Measurements from ENCODE around the gene CWH43. TPM values are rescaled to one million over a fixed set of nuclear protein-coding genes. Genes with fewer than 3 reads are reported as not detected.
"Not testable (repeated sequence)": the region's sequence is repeated elsewhere in the genome, so short reads cannot be mapped to it uniquely, and the experiment has no call there.

The CWH43 gene
- total RNA-seq, 2 donors from 2014 or later = not detected

- ATAC-seq (replicated peaks) = no peak
- Mint-ChIP-seq H3K4me3 (no peak overlapping the region), H3K4me1 (no peaks in the 10 kb centered on the region), H3K9me3 (peaks cover 3% of the 10 kb centered on the region), H3K27me3 (peaks cover 16% of the 10 kb centered on the region), H3K36me3 (ENCODE audit: low read depth) (no peaks in the 10 kb centered on the region), H3K27ac (no peak overlapping the region)
These were observed 11.9 kb downstream of the CWH43 start for GRCh38 chr4:48997962-48998361.

GRCh38 chr4:48998440-48998839 lies 12.4 kb downstream of the CWH43 start:
- Mint-ChIP-seq H3K4me3 (no peak overlapping the region), H3K27me3 (peaks cover 16% of the 10 kb centered on the region), H3K27ac (no peak overlapping the region), H3K9me3 (peaks cover 3% of the 10 kb centered on the region), H3K4me1 (no peaks in the 10 kb centered on the region), H3K36me3 (ENCODE audit: low read depth) (no peaks in the 10 kb centered on the region)
- ATAC-seq (replicated peaks) = no peak

DNA sequence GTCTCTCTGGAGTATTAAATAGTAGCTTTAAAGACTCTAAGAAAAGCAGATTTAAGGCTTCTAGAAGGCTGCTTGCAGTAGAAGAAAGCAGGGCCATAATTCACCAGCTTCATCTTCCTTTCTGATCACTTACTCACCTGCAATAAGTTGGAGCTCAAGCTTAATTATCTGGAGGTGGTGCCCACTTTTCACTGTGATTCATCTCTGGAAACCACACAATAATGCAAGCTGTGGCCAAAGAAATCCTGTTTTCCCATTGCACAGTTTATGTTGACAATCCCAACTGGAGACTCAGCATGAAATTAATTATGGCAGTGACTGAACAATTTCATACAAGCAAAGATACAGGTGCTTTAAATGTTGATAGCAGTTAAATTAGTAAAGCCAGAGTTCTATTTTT lies 14.7 kb downstream of the CWH43 start:
- H3K4me1 Mint-ChIP-seq = no peaks in the 10 kb centered on the region
- no peak overlapping the region for H3K27ac Mint-ChIP-seq
- H3K27me3 Mint-ChIP-seq = peaks cover 16% of the 10 kb centered on the region
- no peaks in the 10 kb centered on the region for H3K36me3 Mint-ChIP-seq (ENCODE audit: low read depth)
- no peak for ATAC-seq (replicated peaks)
- no peak overlapping the region for H3K4me3 Mint-ChIP-seq
- H3K9me3 Mint-ChIP-seq = peaks cover 3% of the 10 kb centered on the region

DNA sequence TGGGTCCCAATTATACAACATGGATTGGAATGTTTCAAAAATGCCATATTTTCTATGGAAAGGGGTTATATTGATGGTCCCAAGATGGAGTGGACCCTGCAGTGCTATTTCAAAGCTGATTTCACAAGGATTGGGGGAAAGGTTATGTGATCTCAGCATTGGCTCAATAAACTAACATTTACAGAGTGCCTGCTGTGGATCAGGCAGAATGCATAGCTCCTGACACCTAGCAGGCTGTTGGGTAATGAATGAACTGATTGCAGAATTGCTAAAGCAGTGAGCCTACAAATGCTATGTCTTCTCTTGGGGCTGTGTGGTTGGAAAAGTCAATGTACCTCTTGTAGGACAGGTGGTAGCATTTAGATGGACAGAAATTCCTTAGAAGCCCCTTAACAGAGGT lies 16.9 kb downstream of the CWH43 start:
- H3K36me3 Mint-ChIP-seq (ENCODE audit: low read depth) = no peaks in the 10 kb centered on the region
- no peak overlapping the region for H3K27ac Mint-ChIP-seq
- peaks cover 16% of the 10 kb centered on the region for H3K27me3 Mint-ChIP-seq
- peaks cover 3% of the 10 kb centered on the region for H3K9me3 Mint-ChIP-seq
- H3K4me3 Mint-ChIP-seq = no peak overlapping the region
- no peak for ATAC-seq (replicated peaks)
- no peaks in the 10 kb centered on the region for H3K4me1 Mint-ChIP-seq

DNA sequence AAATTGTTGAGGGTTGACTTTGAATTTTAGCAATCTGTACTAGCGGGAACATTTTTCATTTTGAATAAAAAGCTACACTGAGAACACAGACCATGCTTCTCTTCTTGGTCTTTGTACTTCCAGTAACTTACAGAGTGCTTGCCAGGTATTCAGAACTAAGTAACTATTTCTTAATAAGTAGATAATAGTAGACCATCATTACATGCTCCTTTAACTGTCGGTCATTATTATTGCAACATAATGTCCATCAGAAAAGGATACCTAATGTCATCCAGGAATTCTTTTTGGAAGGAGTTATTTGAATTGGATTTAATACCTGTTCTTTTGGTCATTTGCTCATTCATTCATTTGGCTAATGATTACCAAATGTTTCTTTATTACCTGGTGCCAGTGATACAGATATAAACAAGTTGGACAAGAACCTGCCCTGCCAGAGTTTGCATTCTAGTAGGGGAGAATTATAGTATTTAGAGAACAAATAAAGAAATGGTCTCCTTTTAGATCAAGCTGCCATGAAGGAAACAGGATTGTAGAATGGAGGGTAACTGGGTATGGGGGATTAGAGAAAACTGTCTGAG lies 32.7 kb downstream of the CWH43 start:
- ATAC-seq (replicated peaks) = no peak
- Mint-ChIP-seq H3K9me3 (peaks cover 4% of the 10 kb centered on the region), H3K27me3 (peaks cover 18% of the 10 kb centered on the region), H3K4me1 (no peaks in the 10 kb centered on the region), H3K36me3 (ENCODE audit: low read depth) (no peaks in the 10 kb centered on the region), H3K27ac (no peak overlapping the region), H3K4me3 (no peak overlapping the region)

- ATAC-seq (replicated peaks) = no peak
- Mint-ChIP-seq H3K36me3 (ENCODE audit: low read depth) (no peaks in the 10 kb centered on the region), H3K9me3 (no peaks in the 10 kb centered on the region), H3K27ac (no peak overlapping the region), H3K27me3 (peaks cover 15% of the 10 kb centered on the region), H3K4me3 (no peak overlapping the region), H3K4me1 (no peaks in the 10 kb centered on the region)
These were observed 46.5 kb downstream of the CWH43 start for GRCh38 chr4:49032440-49033161.

GRCh38 chr4:49036528-49036927 lies 50.5 kb downstream of the CWH43 start:
- peaks cover 1% of the 10 kb centered on the region for H3K9me3 Mint-ChIP-seq
- H3K27ac Mint-ChIP-seq = no peak overlapping the region
- no peaks in the 10 kb centered on the region for H3K4me1 Mint-ChIP-seq
- H3K27me3 Mint-ChIP-seq = peaks cover 6% of the 10 kb centered on the region
- H3K4me3 Mint-ChIP-seq = no peak overlapping the region
- no peaks in the 10 kb centered on the region for H3K36me3 Mint-ChIP-seq (ENCODE audit: low read depth)
- ATAC-seq (replicated peaks) = no peak

DNA sequence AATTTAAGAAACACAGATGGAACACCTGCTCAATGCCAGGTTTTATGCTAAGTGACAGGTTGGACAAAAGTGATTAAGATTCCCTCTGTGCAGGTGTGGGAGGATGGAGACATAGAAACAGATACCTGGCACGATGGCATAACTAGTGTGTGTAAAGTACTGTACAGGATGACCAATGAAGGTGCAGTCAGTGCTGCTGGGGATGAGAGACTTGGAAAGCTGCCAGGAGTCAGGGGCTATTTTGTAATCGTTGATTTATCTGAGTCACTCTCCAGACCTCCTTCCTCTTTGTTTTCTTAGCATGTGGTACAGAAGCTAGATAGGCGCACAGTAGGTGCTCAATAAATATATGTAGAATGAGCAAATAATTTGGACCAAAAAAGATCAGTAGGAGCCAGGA lies 58.2 kb downstream of the CWH43 start:
- no peak for ATAC-seq (replicated peaks)
- Mint-ChIP-seq H3K9me3 (peaks cover 4% of the 10 kb centered on the region), H3K4me1 (no peaks in the 10 kb centered on the region), H3K36me3 (ENCODE audit: low read depth) (no peaks in the 10 kb centered on the region), H3K4me3 (no peak overlapping the region), H3K27me3 (peaks cover 22% of the 10 kb centered on the region), H3K27ac (no peak overlapping the region)

DNA sequence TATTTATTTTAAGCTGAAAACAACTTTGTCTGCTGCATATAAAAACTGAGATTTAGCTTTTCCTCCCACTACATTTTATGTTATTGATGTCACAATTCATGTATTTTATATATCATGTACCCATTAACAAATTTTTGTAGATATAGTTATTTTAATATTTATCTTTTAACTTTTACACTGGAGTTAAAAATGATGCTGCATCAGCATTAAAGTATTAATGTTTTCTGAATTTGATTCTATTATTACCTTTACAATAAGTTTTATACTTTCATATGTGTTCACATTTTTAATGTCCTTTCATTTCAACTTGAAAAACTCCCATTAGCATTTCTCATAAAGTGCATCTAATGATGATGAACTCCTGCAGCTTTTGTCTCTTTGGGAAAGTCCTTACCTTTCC lies 72.2 kb downstream of the CWH43 start:
- H3K4me3 Mint-ChIP-seq = no peak overlapping the region

DNA sequence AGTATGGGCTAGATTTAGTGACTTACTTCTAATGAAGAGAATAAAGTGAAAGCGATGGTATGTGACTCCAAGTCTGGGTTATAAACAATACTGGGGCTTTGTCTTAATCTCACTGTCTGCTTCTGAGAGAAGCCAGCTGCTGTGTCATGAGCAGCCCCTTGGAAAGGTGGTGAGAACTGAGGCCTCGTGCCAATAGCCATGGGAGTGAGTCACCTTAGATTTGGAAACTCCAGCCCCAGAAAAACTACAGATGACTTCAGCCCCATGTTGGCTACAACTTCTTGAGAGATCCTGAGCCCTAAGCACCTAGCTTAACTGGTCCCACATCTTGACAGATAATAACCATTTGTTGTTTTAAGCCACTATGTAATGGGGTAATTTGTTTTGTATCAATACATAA lies 77.6 kb downstream of the CWH43 start:
- Mint-ChIP-seq H3K36me3 (ENCODE audit: low read depth) (no peaks in the 10 kb centered on the region), H3K4me3 (no peak overlapping the region), H3K27me3 (peaks cover 17% of the 10 kb centered on the region), H3K9me3 (peaks cover 14% of the 10 kb centered on the region), H3K27ac (no peak overlapping the region), H3K4me1 (no peaks in the 10 kb centered on the region)
- no peak for ATAC-seq (replicated peaks)

More for the DNA sequence above, 72.2 kb downstream of the CWH43 start:
- no peak overlapping the region for H3K27ac Mint-ChIP-seq
- ATAC-seq (replicated peaks) = no peak
- peaks cover 6% of the 10 kb centered on the region for H3K27me3 Mint-ChIP-seq
- no peaks in the 10 kb centered on the region for H3K36me3 Mint-ChIP-seq (ENCODE audit: low read depth)
- H3K4me1 Mint-ChIP-seq = no peaks in the 10 kb centered on the region
- H3K9me3 Mint-ChIP-seq = peaks cover 13% of the 10 kb centered on the region

- not testable (repeated sequence) for ATAC-seq (replicated peaks); H3K4me1 Mint-ChIP-seq; H3K9me3 Mint-ChIP-seq; H3K27ac Mint-ChIP-seq; H3K36me3 Mint-ChIP-seq (ENCODE audit: low read depth); H3K4me3 Mint-ChIP-seq
- peaks cover 10% of the 10 kb centered on the region for H3K27me3 Mint-ChIP-seq
These were observed 86.1 kb downstream of the CWH43 start for GRCh38 chr4:49072196-49072595.

DNA sequence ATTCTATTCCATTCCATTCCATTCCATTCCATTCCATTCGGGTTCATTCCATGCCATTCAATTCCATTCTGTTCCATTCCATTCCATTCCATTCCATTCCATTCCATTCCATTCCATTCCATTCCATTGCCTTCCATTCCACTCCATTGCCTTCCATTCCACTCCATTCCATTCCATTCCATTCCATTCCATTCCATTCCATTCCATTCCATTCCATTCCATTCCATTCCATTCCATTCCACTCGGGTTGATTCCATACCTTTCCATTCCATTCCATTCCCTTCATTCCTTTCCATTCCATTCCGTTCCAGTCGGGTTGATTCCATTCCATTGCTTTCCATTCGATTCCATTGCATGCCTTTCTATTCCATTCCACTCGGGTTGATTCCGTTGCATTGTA lies 105.8 kb downstream of the CWH43 start:
- not testable (repeated sequence) for H3K4me3 Mint-ChIP-seq; H3K27ac Mint-ChIP-seq; H3K36me3 Mint-ChIP-seq (ENCODE audit: low read depth); H3K27me3 Mint-ChIP-seq
- ATAC-seq (replicated peaks) = peak; percentile 28
- Mint-ChIP-seq H3K4me1 (peaks cover 13% of the 10 kb centered on the region), H3K9me3 (peaks cover 20% of the 10 kb centered on the region)

GRCh38 chr4:49092608-49093135 lies 106.6 kb downstream of the CWH43 start:
- H3K9me3 Mint-ChIP-seq = peaks cover 25% of the 10 kb centered on the region
- H3K27ac Mint-ChIP-seq; H3K27me3 Mint-ChIP-seq; H3K36me3 Mint-ChIP-seq (ENCODE audit: low read depth); H3K4me3 Mint-ChIP-seq: not testable (repeated sequence)
- H3K4me1 Mint-ChIP-seq = peaks cover 13% of the 10 kb centered on the region
- peak; percentile 70 for ATAC-seq (replicated peaks)

DNA sequence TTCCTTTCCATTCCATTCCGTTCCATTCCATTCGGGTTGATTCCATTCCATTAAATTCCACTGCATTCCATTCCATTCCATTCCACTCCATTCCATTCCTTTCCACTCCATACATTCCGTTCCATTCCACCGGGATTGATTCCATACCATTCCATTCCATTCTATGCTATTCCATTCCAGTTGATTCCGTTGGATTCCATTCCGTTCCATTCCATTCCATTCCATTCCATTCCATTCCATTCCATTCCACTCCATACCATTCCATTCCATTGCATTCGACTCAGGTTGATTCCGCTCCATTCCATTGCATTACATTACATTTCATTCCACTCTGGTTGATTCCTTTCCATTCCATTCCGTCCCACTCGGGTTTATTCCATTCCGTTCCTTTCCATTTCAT lies 110.1 kb downstream of the CWH43 start:
- not testable (repeated sequence) for H3K27ac Mint-ChIP-seq; H3K36me3 Mint-ChIP-seq (ENCODE audit: low read depth); H3K4me3 Mint-ChIP-seq; H3K27me3 Mint-ChIP-seq; ATAC-seq (replicated peaks)
- peaks cover 12% of the 10 kb centered on the region for H3K4me1 Mint-ChIP-seq
- H3K9me3 Mint-ChIP-seq = peaks cover 43% of the 10 kb centered on the region

- ATAC-seq (replicated peaks) = peak; percentile 39
- not testable (repeated sequence) for H3K27ac Mint-ChIP-seq
These were observed 110.6 kb downstream of the CWH43 start for GRCh38 chr4:49096627-49097026.

More at GRCh38 chr4:49096627-49097026, 110.6 kb downstream of the CWH43 start:
- not testable (repeated sequence) for H3K36me3 Mint-ChIP-seq (ENCODE audit: low read depth); H3K4me3 Mint-ChIP-seq; H3K27me3 Mint-ChIP-seq; H3K4me1 Mint-ChIP-seq
- H3K9me3 Mint-ChIP-seq = peaks cover 38% of the 10 kb centered on the region
